ENCODE results near the gene NRP2. TPM values are rescaled to one million over a fixed set of nuclear protein-coding genes. Genes with fewer than 3 reads are reported as not detected.

The NRP2 gene
- polyA plus RNA-seq, 2 donors: 6.9 to 11.1 TPM

DNA sequence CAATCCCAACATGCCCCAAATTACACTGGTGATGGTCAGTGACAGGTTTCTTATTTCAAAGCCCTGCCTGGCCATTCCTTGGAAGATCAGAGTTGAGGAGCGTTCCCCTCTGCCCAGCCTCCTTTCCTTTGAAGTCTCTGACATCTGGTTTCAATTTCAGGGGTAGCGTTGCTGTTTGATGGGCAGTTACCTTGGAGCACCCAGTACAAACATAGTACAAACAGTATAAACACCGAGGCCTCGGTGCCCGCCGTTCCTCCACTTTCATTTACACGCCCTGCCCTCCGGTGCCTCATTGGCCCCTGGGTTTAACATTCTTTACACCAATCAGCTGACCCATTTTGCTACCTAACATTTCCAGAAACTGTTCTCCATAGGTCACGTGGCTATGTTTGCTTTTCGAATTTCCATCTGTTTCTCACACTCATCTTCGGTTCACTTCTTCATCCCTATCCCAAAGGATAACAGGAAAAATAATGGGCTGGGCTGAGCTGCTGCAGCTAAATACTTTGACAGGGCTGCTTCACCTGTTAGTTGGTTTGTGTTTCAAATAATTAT is 65.6 kb downstream of the NRP2 start:
- no peaks in the 10 kb centered on the region for H3K27me3 ChIP-seq (ENCODE audit: control insufficient read depth in 1 of 2, insufficient read depth in 2 of 2, low read length in 2 of 2)
- H3K4me3 ChIP-seq (ENCODE audit: low read depth in 1 of 2, low read length in 2 of 2): no peak overlapping the region
- H3K9me3 ChIP-seq (ENCODE audit: control insufficient read depth in 2 of 2, insufficient read depth in 1 of 2, low read depth in 1 of 2, low read length in 1 of 2): no peaks in the 10 kb centered on the region
- H3K4me1 ChIP-seq (ENCODE audit: control insufficient read depth in 2 of 2, insufficient read depth in 2 of 2, low read length in 1 of 2): peaks cover 2 to 25% of the 10 kb centered on the region in 2 donors
- H3K27ac ChIP-seq (ENCODE audit: low read depth in 2 of 2, low read length in 1 of 2): peak overlapping the region; percentile 78 to 87
- WGBS, 2 donors: 36 to 46% methylated on average over 11 of the region's 11 CpGs
- H3K36me3 ChIP-seq (ENCODE audit: control insufficient read depth in 2 of 2, insufficient read depth in 2 of 2, low read length in 1 of 2): peaks cover 0 to 4% of the 10 kb centered on the region in 2 donors

DNA sequence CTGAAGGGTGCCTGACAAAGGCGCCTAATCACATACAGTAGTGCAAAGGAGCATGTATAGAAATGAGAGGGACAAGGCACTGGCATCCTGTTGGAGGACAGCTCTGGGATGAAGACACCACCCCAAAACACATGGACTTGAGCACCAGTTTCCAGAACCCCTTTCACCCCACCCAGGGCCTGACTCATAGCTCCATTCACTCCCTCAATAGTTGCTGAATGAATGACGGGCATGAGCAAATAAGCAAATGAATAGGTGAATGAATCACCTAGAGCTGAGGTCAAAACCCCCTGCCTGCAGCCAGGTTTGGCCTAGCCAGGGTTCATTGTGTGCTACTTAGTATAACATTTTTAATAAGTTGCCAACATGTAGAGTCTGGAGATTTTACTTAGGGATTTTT is 66.3 kb downstream of the NRP2 start:
- H3K27ac ChIP-seq (ENCODE audit: low read depth in 2 of 2, low read length in 1 of 2): peak overlapping the region; percentile 87
- H3K36me3 ChIP-seq (ENCODE audit: control insufficient read depth in 2 of 2, insufficient read depth in 2 of 2, low read length in 1 of 2): peaks cover 0 to 4% of the 10 kb centered on the region in 2 donors
- no peak overlapping the region for H3K4me3 ChIP-seq (ENCODE audit: low read depth in 1 of 2, low read length in 2 of 2)
- peaks cover 2 to 25% of the 10 kb centered on the region in 2 donors for H3K4me1 ChIP-seq (ENCODE audit: control insufficient read depth in 2 of 2, insufficient read depth in 2 of 2, low read length in 1 of 2)
- WGBS, 2 donors: 52 to 62% methylated on average over 2 of the region's 2 CpGs
- H3K27me3 ChIP-seq (ENCODE audit: control insufficient read depth in 1 of 2, insufficient read depth in 2 of 2, low read length in 2 of 2): no peaks in the 10 kb centered on the region
- no peaks in the 10 kb centered on the region for H3K9me3 ChIP-seq (ENCODE audit: control insufficient read depth in 2 of 2, insufficient read depth in 1 of 2, low read depth in 1 of 2, low read length in 1 of 2)

DNA sequence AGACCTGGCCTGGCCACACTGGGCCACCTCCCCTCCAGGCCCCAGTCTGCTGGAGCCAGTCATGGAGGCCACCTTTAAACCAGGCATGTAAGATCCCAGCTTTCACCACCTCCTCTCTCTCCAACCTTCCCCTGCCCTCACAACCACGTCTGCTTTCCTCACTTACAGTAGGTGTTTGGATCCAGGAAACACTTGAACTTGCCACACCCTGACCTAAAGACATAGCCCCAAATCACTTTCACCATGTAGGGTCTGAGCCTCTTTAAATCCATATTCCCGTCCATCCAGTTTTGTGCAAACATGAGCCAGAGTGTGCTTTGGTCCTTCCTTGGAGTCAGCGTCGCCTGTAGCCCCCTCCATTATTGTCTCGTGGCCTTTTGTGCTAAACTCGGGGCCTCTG is 66.8 kb downstream of the NRP2 start:
- 55 to 71% methylated on average over 6 of the region's 6 CpGs for WGBS, 2 donors
- Histone ChIP-seq H3K27me3 (ENCODE audit: control insufficient read depth in 1 of 2, insufficient read depth in 2 of 2, low read length in 2 of 2) (no peaks in the 10 kb centered on the region), H3K9me3 (ENCODE audit: control insufficient read depth in 2 of 2, insufficient read depth in 1 of 2, low read depth in 1 of 2, low read length in 1 of 2) (no peaks in the 10 kb centered on the region), H3K4me3 (ENCODE audit: low read depth in 1 of 2, low read length in 2 of 2) (no peak overlapping the region), H3K27ac (ENCODE audit: low read depth in 2 of 2, low read length in 1 of 2) (peak overlapping the region; percentile 87), H3K4me1 (ENCODE audit: control insufficient read depth in 2 of 2, insufficient read depth in 2 of 2, low read length in 1 of 2) (peaks cover 2 to 25% of the 10 kb centered on the region in 2 donors), H3K36me3 (ENCODE audit: control insufficient read depth in 2 of 2, insufficient read depth in 2 of 2, low read length in 1 of 2) (peaks cover 0 to 4% of the 10 kb centered on the region in 2 donors)

DNA sequence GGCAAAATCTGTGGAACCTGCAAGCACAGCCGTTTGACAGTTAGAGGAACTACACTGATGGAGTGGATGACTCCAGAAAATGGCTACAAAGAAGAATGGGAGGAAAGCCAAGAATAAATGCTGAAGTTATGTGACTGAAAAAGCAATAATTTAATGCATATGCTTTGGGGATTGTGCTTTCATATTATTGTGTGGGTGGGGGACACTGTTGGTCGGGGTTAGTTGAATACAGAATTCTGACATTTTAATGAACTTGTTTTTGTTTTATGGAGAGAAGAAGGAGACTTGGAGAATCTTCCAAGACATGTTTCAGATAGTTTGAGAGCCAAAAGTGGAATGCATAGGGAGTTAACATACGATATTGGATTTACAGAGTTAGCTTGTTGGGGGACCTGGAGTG is 68.5 kb downstream of the NRP2 start:
- Histone ChIP-seq H3K27me3 (ENCODE audit: control insufficient read depth in 1 of 2, insufficient read depth in 2 of 2, low read length in 2 of 2) (no peaks in the 10 kb centered on the region), H3K4me1 (ENCODE audit: control insufficient read depth in 2 of 2, insufficient read depth in 2 of 2, low read length in 1 of 2) (peaks cover 7 to 25% of the 10 kb centered on the region in 2 donors), H3K36me3 (ENCODE audit: control insufficient read depth in 2 of 2, insufficient read depth in 2 of 2, low read length in 1 of 2) (peaks cover 0 to 4% of the 10 kb centered on the region in 2 donors), H3K27ac (ENCODE audit: low read depth in 2 of 2, low read length in 1 of 2) (no peak overlapping the region), H3K4me3 (ENCODE audit: low read depth in 1 of 2, low read length in 2 of 2) (no peak overlapping the region), H3K9me3 (ENCODE audit: control insufficient read depth in 2 of 2, insufficient read depth in 1 of 2, low read depth in 1 of 2, low read length in 1 of 2) (no peaks in the 10 kb centered on the region)
- WGBS, 2 donors: 75 to 78% methylated on average over 3 of the region's 3 CpGs

DNA sequence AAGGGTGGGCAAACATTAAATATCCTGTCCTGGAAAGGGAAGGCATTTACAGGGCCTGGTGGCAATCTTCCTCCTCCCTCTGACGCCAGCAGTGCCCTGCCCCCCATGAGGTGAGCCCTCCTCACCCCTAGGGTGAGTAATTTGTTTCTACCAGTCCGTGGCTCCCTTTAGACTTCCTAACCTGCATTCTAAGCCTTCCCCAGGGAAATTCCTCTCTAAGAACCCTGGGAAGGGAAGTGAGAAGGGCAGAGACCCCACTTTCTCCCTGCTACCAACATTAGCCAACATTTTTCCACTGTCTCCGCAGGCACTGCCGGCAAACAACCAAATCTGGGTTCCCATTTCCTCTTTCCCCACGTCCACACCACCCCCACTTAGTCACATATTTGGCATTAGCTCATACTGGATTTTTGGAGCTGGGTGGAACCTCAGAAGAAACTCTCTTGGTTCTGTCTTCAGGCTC is 69.3 kb downstream of the NRP2 start:
- H3K27me3 ChIP-seq (ENCODE audit: control insufficient read depth in 1 of 2, insufficient read depth in 2 of 2, low read length in 2 of 2): no peaks in the 10 kb centered on the region
- no peak overlapping the region for H3K4me3 ChIP-seq (ENCODE audit: low read depth in 1 of 2, low read length in 2 of 2)
- peaks cover 7 to 24% of the 10 kb centered on the region in 2 donors for H3K4me1 ChIP-seq (ENCODE audit: control insufficient read depth in 2 of 2, insufficient read depth in 2 of 2, low read length in 1 of 2)
- no peaks in the 10 kb centered on the region for H3K9me3 ChIP-seq (ENCODE audit: control insufficient read depth in 2 of 2, insufficient read depth in 1 of 2, low read depth in 1 of 2, low read length in 1 of 2)
- peak overlapping the region; percentile 63 to 73 for H3K27ac ChIP-seq (ENCODE audit: low read depth in 2 of 2, low read length in 1 of 2)
- 42 to 52% methylated on average over 5 of the region's 5 CpGs for WGBS, 2 donors
- peaks cover 0 to 4% of the 10 kb centered on the region in 2 donors for H3K36me3 ChIP-seq (ENCODE audit: control insufficient read depth in 2 of 2, insufficient read depth in 2 of 2, low read length in 1 of 2)

DNA sequence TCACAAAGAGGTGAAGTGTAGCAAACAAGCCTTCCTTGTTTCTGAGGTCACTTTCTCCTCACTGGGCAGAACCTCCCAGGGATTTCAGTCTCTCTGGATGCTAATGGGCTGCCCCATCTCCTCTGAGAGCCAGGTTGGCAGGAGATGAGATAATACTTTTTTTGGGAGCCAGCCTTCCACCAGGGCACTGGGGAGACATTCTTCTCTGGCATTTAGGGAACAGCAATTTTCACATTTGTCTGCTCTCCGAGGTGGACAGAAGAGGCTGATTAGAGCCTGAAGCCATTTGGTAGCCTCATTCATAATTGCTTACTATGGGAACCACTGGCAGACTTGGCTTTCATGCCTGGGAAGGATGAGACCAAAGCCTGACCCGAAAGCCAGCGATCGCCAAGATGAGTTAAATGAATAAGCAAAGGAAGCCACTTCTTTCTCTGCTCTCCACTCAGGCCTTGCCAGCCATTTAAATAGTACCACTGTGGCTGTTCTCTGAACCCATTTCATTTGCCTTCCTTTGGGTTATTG is 70.1 kb downstream of the NRP2 start:
- Histone ChIP-seq H3K9me3 (ENCODE audit: control insufficient read depth in 2 of 2, insufficient read depth in 1 of 2, low read depth in 1 of 2, low read length in 1 of 2) (no peaks in the 10 kb centered on the region), H3K27ac (ENCODE audit: low read depth in 2 of 2, low read length in 1 of 2) (peak overlapping the region; percentile 15 to 63), H3K27me3 (ENCODE audit: control insufficient read depth in 1 of 2, insufficient read depth in 2 of 2, low read length in 2 of 2) (no peaks in the 10 kb centered on the region), H3K36me3 (ENCODE audit: control insufficient read depth in 2 of 2, insufficient read depth in 2 of 2, low read length in 1 of 2) (peaks cover 0 to 4% of the 10 kb centered on the region in 2 donors), H3K4me1 (ENCODE audit: control insufficient read depth in 2 of 2, insufficient read depth in 2 of 2, low read length in 1 of 2) (peaks cover 7 to 24% of the 10 kb centered on the region in 2 donors), H3K4me3 (ENCODE audit: low read depth in 1 of 2, low read length in 2 of 2) (no peak overlapping the region)
- 87 to 93% methylated on average over 4 of the region's 4 CpGs for WGBS, 2 donors

DNA sequence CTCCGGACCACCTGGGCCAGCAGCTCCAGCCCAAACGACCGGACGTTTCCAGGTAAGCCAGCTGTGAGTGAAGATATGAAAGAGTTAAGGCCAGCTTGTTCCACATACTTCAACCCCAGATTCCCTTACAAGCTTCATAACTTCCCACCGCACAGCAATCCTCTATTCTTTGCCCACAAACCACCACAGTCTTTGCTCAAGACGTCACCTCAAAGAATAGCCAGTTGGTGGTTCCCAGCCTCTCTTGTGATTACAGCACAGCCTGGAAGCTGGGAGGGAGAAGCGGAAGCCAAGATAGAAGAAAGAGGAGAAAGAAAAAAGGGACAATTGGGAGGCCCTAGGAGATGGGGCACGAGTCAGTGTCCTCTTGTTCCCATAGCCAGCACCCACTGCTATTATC is 70.6 kb downstream of the NRP2 start:
- H3K27ac ChIP-seq (ENCODE audit: low read depth in 2 of 2, low read length in 1 of 2): peak overlapping the region in 1 of 2 donors; percentile 22
- H3K36me3 ChIP-seq (ENCODE audit: control insufficient read depth in 2 of 2, insufficient read depth in 2 of 2, low read length in 1 of 2): peaks cover 0 to 4% of the 10 kb centered on the region in 2 donors
- WGBS, 2 donors: 90 to 92% methylated on average over 8 of the region's 8 CpGs
- no peak overlapping the region for H3K4me3 ChIP-seq (ENCODE audit: low read depth in 1 of 2, low read length in 2 of 2)
- no peaks in the 10 kb centered on the region for H3K9me3 ChIP-seq (ENCODE audit: control insufficient read depth in 2 of 2, insufficient read depth in 1 of 2, low read depth in 1 of 2, low read length in 1 of 2)
- H3K27me3 ChIP-seq (ENCODE audit: control insufficient read depth in 1 of 2, insufficient read depth in 2 of 2, low read length in 2 of 2): no peaks in the 10 kb centered on the region
- peaks cover 7 to 20% of the 10 kb centered on the region in 2 donors for H3K4me1 ChIP-seq (ENCODE audit: control insufficient read depth in 2 of 2, insufficient read depth in 2 of 2, low read length in 1 of 2)

DNA sequence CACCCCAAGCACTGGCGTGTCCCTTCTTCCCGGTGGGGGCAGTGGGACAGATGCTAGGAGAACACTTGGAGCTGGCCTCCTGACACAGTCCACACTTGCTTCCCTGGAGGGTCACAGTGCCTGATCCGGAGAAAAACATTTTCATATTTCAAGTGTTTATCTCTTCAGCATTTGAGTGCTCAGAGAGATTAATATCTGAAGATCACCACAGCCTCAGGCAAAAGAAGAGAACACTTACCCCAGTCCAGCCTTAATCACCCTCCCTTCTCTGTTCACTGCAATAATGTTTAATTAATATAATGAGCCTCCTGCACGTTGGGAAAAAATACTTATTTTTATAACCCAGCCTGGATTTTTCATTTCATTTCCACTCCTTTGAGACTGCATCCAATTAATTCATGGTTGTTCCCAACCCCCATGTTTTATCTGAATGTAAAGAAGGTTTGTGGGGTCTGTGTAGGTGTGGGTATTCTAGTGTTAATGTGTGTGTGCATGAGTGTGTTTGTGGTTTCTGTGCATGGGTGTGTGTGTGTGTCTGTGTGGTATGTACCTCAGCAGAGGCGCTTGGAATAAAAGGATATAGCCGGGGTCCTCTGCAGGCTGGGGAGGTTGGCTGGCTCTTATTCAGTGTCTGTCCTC is 72.1 kb downstream of the NRP2 start:
- Histone ChIP-seq H3K27ac (ENCODE audit: low read depth in 2 of 2, low read length in 1 of 2) (peak overlapping the region; percentile 67 to 73), H3K9me3 (ENCODE audit: control insufficient read depth in 2 of 2, insufficient read depth in 1 of 2, low read depth in 1 of 2, low read length in 1 of 2) (no peaks in the 10 kb centered on the region), H3K4me1 (ENCODE audit: control insufficient read depth in 2 of 2, insufficient read depth in 2 of 2, low read length in 1 of 2) (peaks cover 7 to 20% of the 10 kb centered on the region in 2 donors), H3K4me3 (ENCODE audit: low read depth in 1 of 2, low read length in 2 of 2) (no peak overlapping the region), H3K27me3 (ENCODE audit: control insufficient read depth in 1 of 2, insufficient read depth in 2 of 2, low read length in 2 of 2) (no peaks in the 10 kb centered on the region), H3K36me3 (ENCODE audit: control insufficient read depth in 2 of 2, insufficient read depth in 2 of 2, low read length in 1 of 2) (peaks cover 0 to 4% of the 10 kb centered on the region in 2 donors)
- 71 to 73% methylated on average over 6 of the region's 6 CpGs for WGBS, 2 donors

DNA sequence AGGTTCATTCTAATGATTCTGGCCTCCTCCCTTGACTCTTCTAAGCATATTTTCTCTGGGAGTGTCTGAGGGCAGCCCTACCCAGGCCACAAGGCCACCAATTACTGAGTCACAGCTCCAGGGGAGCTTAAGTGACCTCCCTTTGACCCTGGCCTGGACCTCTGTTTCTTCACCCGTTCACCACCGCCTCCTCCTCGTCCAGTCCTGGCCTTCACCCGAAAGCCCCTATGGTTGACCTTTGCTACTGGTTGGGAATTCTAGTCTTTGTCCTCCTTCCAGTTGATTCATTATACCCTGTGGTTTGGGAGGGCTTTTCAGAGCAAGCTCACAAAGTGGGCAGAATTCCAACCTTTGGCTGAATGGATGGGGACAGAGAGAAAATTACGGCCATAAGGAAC is 72.6 kb downstream of the NRP2 start:
- Histone ChIP-seq H3K4me1 (ENCODE audit: control insufficient read depth in 2 of 2, insufficient read depth in 2 of 2, low read length in 1 of 2) (peaks cover 7 to 15% of the 10 kb centered on the region in 2 donors), H3K36me3 (ENCODE audit: control insufficient read depth in 2 of 2, insufficient read depth in 2 of 2, low read length in 1 of 2) (peaks cover 0 to 4% of the 10 kb centered on the region in 2 donors), H3K27me3 (ENCODE audit: control insufficient read depth in 1 of 2, insufficient read depth in 2 of 2, low read length in 2 of 2) (no peaks in the 10 kb centered on the region), H3K9me3 (ENCODE audit: control insufficient read depth in 2 of 2, insufficient read depth in 1 of 2, low read depth in 1 of 2, low read length in 1 of 2) (no peaks in the 10 kb centered on the region), H3K27ac (ENCODE audit: low read depth in 2 of 2, low read length in 1 of 2) (peak overlapping the region; percentile 67 to 73), H3K4me3 (ENCODE audit: low read depth in 1 of 2, low read length in 2 of 2) (no peak overlapping the region)
- WGBS, 2 donors: 55 to 60% methylated on average over 5 of the region's 5 CpGs

All from esophagus (tissue), 2 donors.